A172 (cell line): ENCODE results near the gene DDR2. TPM values are rescaled to one million over a fixed set of nuclear protein-coding genes. Genes with fewer than 3 reads are reported as not detected.
"Not testable (repeated sequence)": the region's sequence is repeated elsewhere in the genome, so short reads cannot be mapped to it uniquely, and the experiment has no call there.

ENCODE experiments used
- DNase-seq: peaks from one replicate; pipeline ENCODE4 v3.0.0-alpha.2; 2015; ENCODE audit warnings: low spot score
- total RNA-seq: library from RNA; depleted of rRNA; stranded (reverse); fragments of >200 nt; shearing (Covaris generic); gene quantifications from 2 replicates; pipeline ENCODE4 v1.2.3, GENCODE V29; 2014; rRNA removed

The DDR2 gene
- 73.0 and 84.2 TPM in 2 replicates for total RNA-seq

- peak; percentile 93 for DNase-seq
Measured at GRCh38 chr1:162632217-162632666, at the start of gene DDR2. DDR2 (plus strand) TSS chr1:162632464; CDS start chr1:162719064, 86,600 bp downstream.

- not testable (repeated sequence) for DNase-seq
Measured at GRCh38 chr1:162582901-162583300, 49.4 kb upstream of the DDR2 start.

- DNase-seq: not testable (repeated sequence)
Measured at GRCh38 chr1:162585101-162585500, 47.2 kb upstream of the DDR2 start.

- no peak for DNase-seq
Measured at GRCh38 chr1:162587347-162587746, 44.9 kb upstream of the DDR2 start.

- DNase-seq: no peak
Measured at GRCh38 chr1:162587761-162588260, 44.5 kb upstream of the DDR2 start.

- no peak for DNase-seq
Measured at GRCh38 chr1:162590101-162590500, 42.2 kb upstream of the DDR2 start.

GRCh38 chr1:162590686-162591085 lies 41.6 kb upstream of the DDR2 start:
- DNase-seq: no peak

GRCh38 chr1:162596514-162597170 lies 35.6 kb upstream of the DDR2 start:
- no peak for DNase-seq

- no peak for DNase-seq
Measured at GRCh38 chr1:162599451-162599850, 32.8 kb upstream of the DDR2 start.

- DNase-seq: not testable (repeated sequence)
Measured at GRCh38 chr1:162603117-162603516, 29.1 kb upstream of the DDR2 start.

GRCh38 chr1:162605225-162605927 lies 26.9 kb upstream of the DDR2 start:
- peak; percentile 96 for DNase-seq

- no peak for DNase-seq
Measured at GRCh38 chr1:162609306-162609705, 23.0 kb upstream of the DDR2 start.

GRCh38 chr1:162612606-162613400 lies 19.5 kb upstream of the DDR2 start:
- DNase-seq: no peak

GRCh38 chr1:162616848-162617247 lies 15.4 kb upstream of the DDR2 start:
- no peak for DNase-seq

- DNase-seq: no peak
Measured at GRCh38 chr1:162617513-162617912, 14.8 kb upstream of the DDR2 start.

GRCh38 chr1:162619076-162619475 lies 13.2 kb upstream of the DDR2 start:
- DNase-seq: no peak

GRCh38 chr1:162621256-162621655 lies 11.0 kb upstream of the DDR2 start:
- no peak for DNase-seq

GRCh38 chr1:162625679-162626078 lies 6.6 kb upstream of the DDR2 start:
- DNase-seq: no peak

- DNase-seq: no peak
Measured at GRCh38 chr1:162626094-162626493, 6.2 kb upstream of the DDR2 start.

GRCh38 chr1:162626761-162627160 lies 5.5 kb upstream of the DDR2 start:
- DNase-seq: no peak

GRCh38 chr1:162627662-162628296 lies 4.5 kb upstream of the DDR2 start:
- DNase-seq: peak; percentile 45
